Ovary (tissue), 9 donors: ENCODE measurements around the gene RBM6. TPM values are rescaled to one million over a fixed set of nuclear protein-coding genes. Genes with fewer than 3 reads are reported as not detected.

Source experiments
- polyA plus RNA-seq, 2 donors: library from polyadenylated mRNA; stranded (reverse); fragments of 200-250 nt in 1 of 2; fragments of 350-450 nt in 1 of 2; fragmentation: Illumina TruSeq in 1 of 2; extraction: RNeasy Lipid Tissue Mini Kit (QIAGEN cat#74804) in 1 of 2; gene quantifications; one replicate each; pipeline ENCODE4 v1.2.3, GENCODE V29; 2013 to 2014
- total RNA-seq, 7 donors: library from RNA; depleted of rRNA in 2 of 7; stranded (reverse); fragments of >200 nt in 2 of 7; fragmentation: NEBNext Ultra II Directional in 3 of 7; extraction: Animal tissue kit (Norgen Biotek cat#: 25700) in 3 of 7; gene quantifications; one replicate each; pipeline versions ENCODE4 v1.1.0 to v1.2.4, GENCODE V29; 2016 to 2023
- donor health status: DM: no; HTN: no; CAD: no; lungs with moderate emphysema.
- donor health status: DM: no; HTN: no; CAD: no.
- donor health status: Bipolar disorder and iron deficiency.
- donor health status: DM: yes; HTN: yes; CAD: no.
- donor health status: DM: no; HTN: no; CAD: no.
- donor health status: DM: yes; HTN: yes; CAD: no.

Gene RBM6
- total and polyA plus RNA-seq, 9 donors, result 70.1 to 108 (median 88.0) TPM

Other genes with a start within 250 kb of the RBM6 start
- gene AMIGO3, start 220.5 kb upstream of the RBM6 start, total RNA-seq, result 1 to 10 TPM in 1 of 7 donors, under 1 TPM in 3, not detected in 3; 0.22 to 2.0 (median 0.31) TPM
- under 1 TPM in 1 of 2 donors, not detected in 1; 0.77 TPM for gene AMIGO3, start 220.5 kb upstream of the RBM6 start, polyA plus RNA-seq
- gene GMPPB, start 216.2 kb upstream of the RBM6 start, total RNA-seq, result 10 to 100 TPM; 14.5 to 38.5 (median 29.2) TPM
- gene GMPPB, start 216.2 kb upstream of the RBM6 start, polyA plus RNA-seq, result 1 to 10 TPM; 4.7 to 9.4 TPM
- gene IP6K1, start 153.6 kb upstream of the RBM6 start, total RNA-seq, result 10 to 100 TPM; 27.9 to 52.4 (median 47.0) TPM
- 10 to 100 TPM; 31.3 to 48.5 TPM for gene IP6K1, start 153.6 kb upstream of the RBM6 start, polyA plus RNA-seq
- 10 to 100 TPM in 1 of 7 donors, 1 to 10 TPM in 4, not detected in 2; 1.3 to 37.7 (median 3.1) TPM for gene CDHR4, start 140.3 kb upstream of the RBM6 start, total RNA-seq
- under 1 TPM in 1 of 2 donors, not detected in 1; 0.16 TPM for gene CDHR4, start 140.3 kb upstream of the RBM6 start, polyA plus RNA-seq
- 1 to 10 TPM; 1.8 to 5.0 (median 3.4) TPM for gene INKA1, start 136.9 kb upstream of the RBM6 start, total RNA-seq
- gene INKA1, start 136.9 kb upstream of the RBM6 start, polyA plus RNA-seq, result 1 to 10 TPM in 1 of 2 donors, under 1 TPM in 1; 0.25 to 5.5 TPM
- gene UBA7, start 126.2 kb upstream of the RBM6 start, total RNA-seq, result 10 to 100 TPM; 41.6 to 84.9 (median 76.3) TPM
- 10 to 100 TPM; 29.3 to 58.0 TPM for gene UBA7, start 126.2 kb upstream of the RBM6 start, polyA plus RNA-seq
- 1 to 10 TPM; 1.8 to 4.5 (median 2.9) TPM for gene TRAIP, start 83.6 kb upstream of the RBM6 start, total RNA-seq
- 1 to 10 TPM; 1.9 to 2.8 TPM for gene TRAIP, start 83.6 kb upstream of the RBM6 start, polyA plus RNA-seq
- gene CAMKV, start 70.2 kb upstream of the RBM6 start, total RNA-seq, result under 1 TPM in 1 of 7 donors, not detected in 6; 0.18 TPM
- not detected for gene CAMKV, start 70.2 kb upstream of the RBM6 start, polyA plus RNA-seq
- gene MST1R, start 36.3 kb upstream of the RBM6 start, total RNA-seq, result 1 to 10 TPM; 1.1 to 2.2 (median 1.4) TPM
- 1 to 10 TPM in 1 of 2 donors, under 1 TPM in 1; 0.98 to 1.8 TPM for gene MST1R, start 36.3 kb upstream of the RBM6 start, polyA plus RNA-seq
- gene MON1A, start 10.3 kb upstream of the RBM6 start, total RNA-seq, result 10 to 100 TPM in 1 of 7 donors, 1 to 10 TPM in 6; 3.7 to 13.2 (median 8.0) TPM
- gene MON1A, start 10.3 kb upstream of the RBM6 start, polyA plus RNA-seq, result 1 to 10 TPM; 2.8 to 5.6 TPM
- gene RBM5, start 148.8 kb downstream of the RBM6 start, total RNA-seq, result 100 to 1,000 TPM; 146 to 202 (median 165) TPM
- 100 to 1,000 TPM; 123 to 207 TPM for gene RBM5, start 148.8 kb downstream of the RBM6 start, polyA plus RNA-seq
- gene SEMA3F, start 215.2 kb downstream of the RBM6 start, total RNA-seq, result 10 to 100 TPM in 2 of 7 donors, 1 to 10 TPM in 5; 1.9 to 31.5 (median 7.2) TPM
- 1 to 10 TPM; 3.5 to 8.3 TPM for gene SEMA3F, start 215.2 kb downstream of the RBM6 start, polyA plus RNA-seq